RWPE1 (cell line): ENCODE measurements around the gene IRF2.
"Not testable (repeated sequence)": the region's sequence is repeated elsewhere in the genome, so short reads cannot be mapped to it uniquely, and the experiment has no call there.

Experiments
- CTCF ChIA-PET: fragments of 350-600 bp; sonication (Branson Sonifier 250); formaldehyde crosslinking; extraction: SDS; loops from one replicate; lab custom pipeline; 2021; lab: Yijun Ruan, JAX
- POLR2A ChIA-PET: fragments of 400-600 bp; formaldehyde crosslinking; extraction: SDS; loops from one replicate; lab custom pipeline; 2020; ENCODE audit warnings: antibody characterized with exemption; ENCODE audit not compliant: low non-redundant PET; lab: Yijun Ruan, JAX
- DNase-seq: peaks from one replicate; pipeline ENCODE4 v3.0.0; 2012; ENCODE audit warnings: low spot score
- H3K27ac ChIP-seq: fragments of 450-650 bp; 2 replicates; pipeline ENCODE4 v1.5.1; 2017
- CTCF ChIP-seq: fragments of 450-650 bp; conservative IDR thresholded peaks from 2 replicates; pipeline ENCODE4 v1.5.1; 2017; ENCODE audit warnings: low read depth, mild to moderate bottlenecking

Gene IRF2

GRCh38 chr4:184344899-184345572 is 129.3 kb downstream of the IRF2 start:
- ChIA-PET POLR2A (no interaction called here), CTCF (no interaction called here)
- no peak for DNase-seq
- no peak for TF ChIP-seq CTCF
- H3K27ac ChIP-seq: no peak overlapping the region

- ChIA-PET POLR2A (no interaction called here), CTCF (no interaction called here)
- no peak overlapping the region for H3K27ac ChIP-seq
- TF ChIP-seq CTCF: no peak
- no peak for DNase-seq
These were observed 129.9 kb downstream of the IRF2 start for GRCh38 chr4:184344435-184344834.

- H3K27ac ChIP-seq: peak overlapping the region; percentile 71
- DNase-seq: peak; percentile 65
- POLR2A ChIA-PET: no interaction called here
- no peak for TF ChIP-seq CTCF
- CTCF ChIA-PET: interaction anchor here (1.1 kb wide), 1 partner anchor 33 kb away, joined by 5 read pairs; no protein-coding TSS in a partner anchor
These were observed 130.7 kb downstream of the IRF2 start for GRCh38 chr4:184343502-184344177.

- ChIA-PET POLR2A (interaction anchor here (0.7 kb wide), 1 partner anchor 112 kb away, joined by 3 read pairs; no protein-coding TSS in a partner anchor), CTCF (interaction anchor here (1.1 kb wide), 1 partner anchor 34 kb away, joined by 5 read pairs; no protein-coding TSS in a partner anchor)
- not testable (repeated sequence) for H3K27ac ChIP-seq, DNase-seq
These were observed 131.5 kb downstream of the IRF2 start for GRCh38 chr4:184342857-184343237.

GRCh38 chr4:184342167-184342856 is 132.0 kb downstream of the IRF2 start:
- H3K27ac ChIP-seq: no peak overlapping the region
- no peak for DNase-seq
- no peak for TF ChIP-seq CTCF
- ChIA-PET POLR2A (interaction anchor here (0.7 kb wide), 1 partner anchor 112 kb away, joined by 3 read pairs; no protein-coding TSS in a partner anchor), CTCF (interaction anchor here (0.5 kb wide), 1 partner anchor 10 kb away, joined by 3 read pairs; no protein-coding TSS in a partner anchor)

- POLR2A ChIA-PET, H3K27ac ChIP-seq, DNase-seq: not testable (repeated sequence)
- CTCF ChIA-PET: interaction anchor here (0.6 kb wide), 1 partner anchor 33 kb away, joined by 3 read pairs; no protein-coding TSS in a partner anchor
These were observed 134.8 kb downstream of the IRF2 start for GRCh38 chr4:184339398-184340193.

- CTCF ChIA-PET: no interaction called here
- POLR2A ChIA-PET: no interaction called here
- no peak overlapping the region for H3K27ac ChIP-seq
- TF ChIP-seq CTCF: no peak
- no peak for DNase-seq
These were observed 136.4 kb downstream of the IRF2 start for GRCh38 chr4:184337907-184338306.
